KMS-11 (cell line): ENCODE results near the gene LAPTM5.

ENCODE experiments used
- H2AFZ ChIP-seq: fragments of 200-600 bp; sonication (generic); 2 replicates; pipeline ENCODE4 v1.6.1; 2016; ENCODE audit warnings: antibody characterized with exemption, mixed run types, low read depth
- H3K27ac ChIP-seq: fragments of 200-600 bp; sonication (generic); 2 replicates; pipeline ENCODE4 v1.6.1; 2016; ENCODE audit warnings: mild to moderate bottlenecking, mixed run types
- H3K27me3 ChIP-seq: fragments of 200-600 bp; sonication (generic); 2 replicates; pipeline ENCODE4 v1.6.1; 2017; ENCODE audit warnings: mild to moderate bottlenecking, low read depth, mixed run types, moderate library complexity; ENCODE audit not compliant: insufficient read depth
- H3K36me3 ChIP-seq: fragments of 200-600 bp; sonication (generic); 2 replicates; pipeline ENCODE4 v1.6.1; 2017; ENCODE audit warnings: mild to moderate bottlenecking, mixed run types; ENCODE audit not compliant: insufficient read depth
- H3K4me1 ChIP-seq: fragments of 200-600 bp; sonication (generic); 2 replicates; pipeline ENCODE4 v1.6.1; 2016; ENCODE audit warnings: mild to moderate bottlenecking, low read depth, mixed run types; ENCODE audit not compliant: poor library complexity, severe bottlenecking
- H3K4me2 ChIP-seq: fragments of 200-600 bp; sonication (generic); 2 replicates; pipeline ENCODE4 v1.7.0; 2016; ENCODE audit warnings: mild to moderate bottlenecking, mixed run types
- H3K4me3 ChIP-seq: fragments of 200-600 bp; sonication (generic); IDR thresholded peaks from 2 replicates; pipeline ENCODE4 v1.6.1; 2017; ENCODE audit warnings: low read depth, low read length, mixed read lengths; ENCODE audit not compliant: insufficient read depth
- H3K79me2 ChIP-seq: fragments of 200-600 bp; sonication (generic); 2 replicates; pipeline ENCODE4 v1.6.1; 2016; ENCODE audit warnings: low read depth, mixed run types; ENCODE audit not compliant: insufficient read depth
- H3K9ac ChIP-seq: fragments of 200-600 bp; sonication (generic); 2 replicates; pipeline ENCODE4 v1.6.1; 2016; ENCODE audit warnings: mild to moderate bottlenecking, mixed run types
- H4K20me1 ChIP-seq: fragments of 200-600 bp; sonication (generic); 2 replicates; pipeline ENCODE4 v1.6.1; 2016; ENCODE audit warnings: mild to moderate bottlenecking, mixed run types; ENCODE audit not compliant: insufficient read depth
- TF ChIP-seq, protein P1 (sequence below): fragments of 200-600 bp; sonication (generic); conservative IDR thresholded peaks from 2 replicates; pipeline ENCODE4 v1.6.1; 2017; ENCODE audit warnings: low read depth, mild to moderate bottlenecking, antibody characterized with exemption, low read length, moderate library complexity, mixed read lengths

The LAPTM5 gene

DNA sequence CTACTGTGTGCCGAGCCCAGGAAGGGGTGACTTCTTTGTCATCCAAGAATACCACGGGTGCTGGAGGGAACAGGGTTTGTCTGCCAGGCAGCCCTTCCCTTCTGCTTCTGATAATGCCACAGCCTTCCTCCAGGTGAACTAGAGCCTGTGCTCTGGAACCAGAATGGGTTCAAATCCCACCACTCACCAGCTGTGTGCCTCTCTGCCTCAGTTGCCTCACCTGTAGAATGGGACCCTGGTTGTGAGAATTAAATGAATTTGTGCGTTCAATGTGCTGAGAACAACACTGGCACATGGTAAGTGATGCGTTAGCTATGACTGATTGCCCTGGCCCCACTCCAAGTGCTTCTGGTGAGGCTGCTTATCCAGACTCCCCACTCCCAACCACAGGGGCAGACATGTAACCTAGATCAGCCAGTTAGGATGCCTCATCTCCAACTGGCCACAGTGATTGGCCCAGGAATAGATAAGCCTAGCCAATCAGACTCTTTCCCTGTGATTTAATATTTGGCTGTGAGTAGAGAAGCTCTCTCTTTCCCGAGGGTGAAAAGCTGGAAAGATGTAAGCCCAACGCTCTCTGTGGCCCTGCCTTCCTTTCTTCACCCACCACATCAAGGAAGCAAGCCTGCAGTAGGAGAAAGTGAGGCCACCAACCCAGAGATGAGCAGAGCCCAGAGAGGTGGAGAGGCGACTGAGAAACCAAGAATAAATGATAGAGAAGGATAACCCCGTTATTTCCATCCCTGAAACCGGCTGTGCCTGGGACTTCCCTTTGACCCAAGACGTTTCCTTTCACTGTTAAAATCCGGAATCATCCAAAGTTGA lies 20.8 kb upstream of the LAPTM5 start:
- Histone ChIP-seq H3K4me3 (no peak overlapping the region), H3K27me3 (peaks cover 24% of the 10 kb centered on the region; the same call in 1 of the 2 replicates), H3K36me3 (no peaks in the 10 kb centered on the region), H3K4me1 (peaks cover 9% of the 10 kb centered on the region), H3K9ac (no peak overlapping the region), H4K20me1 (no peaks in the 10 kb centered on the region), H2AFZ (no peak overlapping the region), H3K27ac (no peak overlapping the region), H3K4me2 (no peak overlapping the region), H3K79me2 (no peaks in the 10 kb centered on the region)
- TF ChIP-seq, protein P1, sequence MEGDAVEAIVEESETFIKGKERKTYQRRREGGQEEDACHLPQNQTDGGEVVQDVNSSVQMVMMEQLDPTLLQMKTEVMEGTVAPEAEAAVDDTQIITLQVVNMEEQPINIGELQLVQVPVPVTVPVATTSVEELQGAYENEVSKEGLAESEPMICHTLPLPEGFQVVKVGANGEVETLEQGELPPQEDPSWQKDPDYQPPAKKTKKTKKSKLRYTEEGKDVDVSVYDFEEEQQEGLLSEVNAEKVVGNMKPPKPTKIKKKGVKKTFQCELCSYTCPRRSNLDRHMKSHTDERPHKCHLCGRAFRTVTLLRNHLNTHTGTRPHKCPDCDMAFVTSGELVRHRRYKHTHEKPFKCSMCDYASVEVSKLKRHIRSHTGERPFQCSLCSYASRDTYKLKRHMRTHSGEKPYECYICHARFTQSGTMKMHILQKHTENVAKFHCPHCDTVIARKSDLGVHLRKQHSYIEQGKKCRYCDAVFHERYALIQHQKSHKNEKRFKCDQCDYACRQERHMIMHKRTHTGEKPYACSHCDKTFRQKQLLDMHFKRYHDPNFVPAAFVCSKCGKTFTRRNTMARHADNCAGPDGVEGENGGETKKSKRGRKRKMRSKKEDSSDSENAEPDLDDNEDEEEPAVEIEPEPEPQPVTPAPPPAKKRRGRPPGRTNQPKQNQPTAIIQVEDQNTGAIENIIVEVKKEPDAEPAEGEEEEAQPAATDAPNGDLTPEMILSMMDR, result no peak

- Histone ChIP-seq H3K4me3 (no peak overlapping the region), H3K27me3 (peaks cover 24% of the 10 kb centered on the region; the same call in 1 of the 2 replicates), H4K20me1 (no peaks in the 10 kb centered on the region), H3K9ac (no peak overlapping the region), H2AFZ (no peak overlapping the region), H3K4me2 (no peak overlapping the region), H3K27ac (no peak overlapping the region), H3K36me3 (no peaks in the 10 kb centered on the region), H3K79me2 (no peaks in the 10 kb centered on the region), H3K4me1 (peaks cover 9% of the 10 kb centered on the region)
- TF ChIP-seq, protein P1, result no peak
These were observed 20.3 kb upstream of the LAPTM5 start for GRCh38 chr1:30777904-30778153.

DNA sequence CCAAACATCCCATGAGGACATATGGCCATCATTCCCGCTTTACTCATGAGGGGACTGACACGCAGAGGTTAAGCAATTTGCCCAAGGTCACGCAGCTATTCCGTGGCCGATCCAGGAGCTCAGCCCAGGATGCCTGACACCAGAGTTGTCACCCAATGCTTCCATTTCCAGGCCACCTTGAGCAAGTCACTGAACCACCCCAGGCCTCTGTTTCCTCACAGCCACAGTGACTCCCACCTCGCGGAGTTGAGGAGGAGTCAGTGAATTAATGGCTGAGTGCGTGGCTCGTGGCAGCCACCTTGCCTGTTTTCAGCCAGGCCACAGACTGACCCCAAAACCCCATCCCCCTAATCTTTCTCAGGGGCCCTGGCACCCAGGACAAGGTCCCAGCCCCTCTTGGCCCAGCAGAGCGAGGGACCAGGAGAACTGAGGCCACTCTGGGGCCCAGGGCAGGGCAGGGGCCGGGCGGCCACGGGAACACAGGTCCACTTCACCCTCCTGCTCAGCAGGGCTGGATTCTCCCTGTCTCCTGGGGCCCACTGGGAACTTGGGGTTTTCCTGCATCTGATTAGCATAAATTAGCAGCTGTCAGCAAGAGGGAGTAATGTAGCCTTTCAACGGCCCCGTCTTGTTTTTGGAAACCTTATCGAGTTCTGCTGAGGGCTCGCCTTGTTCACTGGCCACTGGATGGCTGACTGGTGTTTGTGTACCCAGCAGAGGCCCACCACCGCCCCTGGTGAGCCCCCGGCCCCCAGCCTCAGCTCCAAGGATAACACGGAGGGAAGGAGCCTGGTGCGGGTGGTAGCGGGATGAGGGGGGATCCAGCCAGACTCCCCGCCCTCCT lies 19.7 kb upstream of the LAPTM5 start:
- Histone ChIP-seq H3K36me3 (no peaks in the 10 kb centered on the region), H3K4me3 (no peak overlapping the region), H3K4me2 (no peak overlapping the region), H3K79me2 (no peaks in the 10 kb centered on the region), H3K27ac (no peak overlapping the region), H3K4me1 (peaks cover 9% of the 10 kb centered on the region), H2AFZ (no peak overlapping the region), H3K27me3 (peaks cover 24% of the 10 kb centered on the region; the same call in 1 of the 2 replicates), H3K9ac (no peak overlapping the region), H4K20me1 (no peaks in the 10 kb centered on the region)
- TF ChIP-seq, protein P1, result no peak

GRCh38 chr1:30776097-30777059 lies 18.8 kb upstream of the LAPTM5 start:
- H4K20me1 ChIP-seq, result no peaks in the 10 kb centered on the region
- H3K36me3 ChIP-seq, result no peaks in the 10 kb centered on the region
- H3K4me3 ChIP-seq, result no peak overlapping the region
- H3K4me1 ChIP-seq, result peaks cover 9% of the 10 kb centered on the region
- H3K27ac ChIP-seq, result no peak overlapping the region
- TF ChIP-seq, protein P1, result no peak
- peaks cover 20% of the 10 kb centered on the region; the same call in 1 of the 2 replicates for H3K27me3 ChIP-seq
- H3K79me2 ChIP-seq, result no peaks in the 10 kb centered on the region
- no peak overlapping the region for H2AFZ ChIP-seq
- H3K4me2 ChIP-seq, result no peak overlapping the region
- H3K9ac ChIP-seq, result no peak overlapping the region
